ENCODE data around the gene ATE1.

- TF ChIP-seq CTCF (IDR thresholded peaks at IDR 0.05; ENCODE audit: low read depth, low read length) (no peak), POLR2A (IDR thresholded peaks at IDR 0.05; ENCODE audit: extremely low read depth, insufficient read length) (no peak), MYC (IDR thresholded peaks at IDR 0.05; ENCODE audit: low read depth, low read length) (no peak)
Measured at GRCh38 chr10:121886181-121886580, 41.6 kb downstream of the ATE1 start.
